HUES64 (cell line): ENCODE results near the gene PAPPA.

Experiments used
- H3K27ac ChIP-seq: 2 replicates; pipeline ENCODE4 v1.7.0; 2013; ENCODE audit warnings: low read depth, low read length, inconsistent platforms
- H3K27me3 ChIP-seq: 2 replicates; pipeline ENCODE4 v1.6.1; 2013; ENCODE audit warnings: mild to moderate bottlenecking, low read length; ENCODE audit not compliant: insufficient read depth
- H3K36me3 ChIP-seq: 2 replicates; pipeline ENCODE4 v1.6.1; 2013; ENCODE audit warnings: mild to moderate bottlenecking, low read length; ENCODE audit not compliant: insufficient read depth
- H3K4me1 ChIP-seq: 2 replicates; pipeline ENCODE4 v1.6.1; 2013; ENCODE audit warnings: mild to moderate bottlenecking, low read length, moderate library complexity; ENCODE audit not compliant: insufficient read depth
- H3K4me3 ChIP-seq: 2 replicates; pipeline ENCODE4 v1.5.1; 2013; ENCODE audit warnings: mild to moderate bottlenecking, low read length, moderate library complexity
- H3K9ac ChIP-seq: 2 replicates; pipeline ENCODE4 v1.6.1; 2013; ENCODE audit warnings: mild to moderate bottlenecking, low read depth, low read length
- H3K9me3 ChIP-seq: 2 replicates; pipeline ENCODE4 v1.6.1; 2013; ENCODE audit warnings: low read depth, low read length; ENCODE audit not compliant: insufficient read depth
- WGBS: fragments of 150-250, 120-280 bp; methylation state at CpG from one replicate; pipeline ENCODE4 v1.1.7; 2013; ENCODE audit warnings: missing lambda C conversion rate; 5-methylcytosine and 5-hydroxymethylcytosine counted together

PAPPA gene

DNA sequence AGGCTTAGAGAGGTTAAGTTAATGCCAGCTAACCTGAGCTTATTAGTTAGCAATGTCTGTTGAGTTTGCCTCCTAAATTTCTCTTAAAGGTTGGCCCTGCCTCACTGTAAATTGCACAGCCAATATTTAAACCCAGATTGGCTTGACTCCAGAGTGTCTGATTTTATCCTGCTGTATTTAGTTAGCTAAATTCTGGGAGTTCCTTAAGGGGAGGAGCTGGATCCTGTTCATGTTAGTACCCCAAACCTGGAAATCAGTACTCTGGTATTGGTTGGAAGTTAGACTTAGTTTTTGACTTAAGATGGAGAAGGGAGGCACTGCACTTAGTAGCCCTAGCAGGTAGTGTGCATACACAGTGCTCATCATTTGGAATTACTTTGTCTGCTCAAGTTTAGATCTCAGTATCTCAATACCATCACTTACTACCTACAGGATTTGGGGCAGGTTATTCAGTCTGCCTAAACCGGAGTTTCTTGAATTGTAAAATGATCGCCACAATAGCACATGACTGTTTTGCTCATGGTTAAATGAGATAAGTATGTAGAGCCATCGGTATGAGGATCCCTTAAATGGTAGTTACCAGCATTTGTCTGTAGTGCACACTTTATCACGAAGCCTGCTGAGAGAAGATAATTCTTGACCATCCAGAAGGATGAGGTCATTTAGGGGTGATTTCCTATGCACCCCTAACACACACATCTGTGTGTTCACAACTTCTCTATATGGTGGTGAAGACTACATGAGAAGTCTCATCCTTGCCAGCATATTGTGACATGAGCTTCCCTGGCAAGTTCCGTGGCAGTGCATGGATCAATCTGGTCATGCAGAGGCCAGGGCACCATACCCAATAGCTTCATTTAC, 268.8 kb downstream of the PAPPA start:
- Histone ChIP-seq H3K4me1 (no peaks in the 10 kb centered on the region), H3K36me3 (no peaks in the 10 kb centered on the region), H3K9me3 (no peaks in the 10 kb centered on the region), H3K27ac (no peak overlapping the region), H3K9ac (no peak overlapping the region), H3K4me3 (no peak overlapping the region), H3K27me3 (no peaks in the 10 kb centered on the region)
- 97% methylated on average over 5 of the region's 5 CpGs for WGBS

DNA sequence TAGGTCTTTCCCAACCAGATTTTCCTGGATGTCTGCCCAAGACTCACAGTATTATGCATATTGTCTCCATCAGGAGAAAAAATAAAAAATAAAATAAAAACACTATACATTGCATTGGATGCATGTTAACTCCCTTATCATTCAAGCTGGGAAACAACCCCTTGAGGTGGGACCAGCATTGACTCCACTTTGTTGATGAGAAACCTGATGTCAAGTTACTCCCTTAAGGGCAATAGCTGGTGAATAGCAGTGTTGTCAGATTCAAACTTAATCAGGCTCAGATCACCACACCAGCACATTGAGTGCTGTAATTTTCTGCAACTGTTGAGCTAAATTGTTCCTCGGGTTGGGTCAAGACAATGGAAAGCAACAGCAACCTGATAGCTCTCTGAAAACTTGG, 269.6 kb downstream of the PAPPA start:
- no peaks in the 10 kb centered on the region for H3K36me3 ChIP-seq
- H3K27me3 ChIP-seq: no peaks in the 10 kb centered on the region
- H3K4me3 ChIP-seq: no peak overlapping the region
- no peaks in the 10 kb centered on the region for H3K9me3 ChIP-seq
- no peaks in the 10 kb centered on the region for H3K4me1 ChIP-seq
- no peak overlapping the region for H3K9ac ChIP-seq
- 91% methylated on average over 1 of the region's 1 CpG for WGBS
- no peak overlapping the region for H3K27ac ChIP-seq

DNA sequence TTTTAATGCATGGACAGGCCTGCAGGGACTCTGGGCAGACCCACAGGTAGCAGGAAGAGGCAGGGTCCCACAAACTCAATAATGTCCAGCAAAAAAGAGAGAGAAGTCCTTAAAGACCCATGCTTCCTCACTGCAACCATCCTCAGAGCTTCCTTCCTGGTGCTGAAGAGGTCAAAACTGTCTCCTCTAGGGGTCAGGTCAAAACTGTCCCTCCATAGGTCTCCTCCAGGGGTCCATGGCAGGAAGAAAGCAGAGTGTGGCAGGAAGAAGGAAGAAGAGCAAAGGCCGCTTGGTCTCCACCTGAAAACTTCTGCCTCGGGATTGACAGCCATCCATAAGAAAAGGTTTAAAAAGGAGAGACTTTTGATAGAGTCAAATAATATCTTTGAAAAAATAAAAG, 271.7 kb downstream of the PAPPA start:
- no peaks in the 10 kb centered on the region for H3K9me3 ChIP-seq
- H3K27me3 ChIP-seq: no peaks in the 10 kb centered on the region
- WGBS: 95% methylated on average over 2 of the region's 2 CpGs
- H3K27ac ChIP-seq: no peak overlapping the region
- H3K4me3 ChIP-seq: no peak overlapping the region
- no peaks in the 10 kb centered on the region for H3K4me1 ChIP-seq
- no peaks in the 10 kb centered on the region for H3K36me3 ChIP-seq
- no peak overlapping the region for H3K9ac ChIP-seq

DNA sequence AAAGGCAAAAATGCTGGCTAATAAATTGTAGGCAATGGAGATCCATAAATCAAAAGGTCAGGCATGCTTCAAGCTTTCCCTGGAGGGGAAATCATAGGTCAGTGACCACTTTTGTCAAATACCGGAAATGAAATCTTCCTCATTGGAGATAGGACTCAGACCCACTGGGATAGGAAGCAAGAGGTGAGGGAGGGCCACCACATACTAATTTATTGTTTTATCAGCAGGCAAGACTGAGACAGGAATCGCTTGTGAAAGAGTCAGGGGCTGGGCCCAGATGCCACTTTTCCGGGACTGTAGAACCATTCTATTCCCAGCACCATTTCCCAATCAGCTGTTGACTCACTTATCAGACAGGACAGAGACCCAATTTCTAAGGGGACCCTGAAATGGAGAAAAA, 277.3 kb downstream of the PAPPA start:
- H3K4me1 ChIP-seq: no peaks in the 10 kb centered on the region
- no peak overlapping the region for H3K4me3 ChIP-seq
- H3K9me3 ChIP-seq: no peaks in the 10 kb centered on the region
- no peak overlapping the region for H3K27ac ChIP-seq
- no peaks in the 10 kb centered on the region for H3K27me3 ChIP-seq
- no peak overlapping the region for H3K9ac ChIP-seq
- H3K36me3 ChIP-seq: no peaks in the 10 kb centered on the region
- 98% methylated on average over 3 of the region's 3 CpGs for WGBS

DNA sequence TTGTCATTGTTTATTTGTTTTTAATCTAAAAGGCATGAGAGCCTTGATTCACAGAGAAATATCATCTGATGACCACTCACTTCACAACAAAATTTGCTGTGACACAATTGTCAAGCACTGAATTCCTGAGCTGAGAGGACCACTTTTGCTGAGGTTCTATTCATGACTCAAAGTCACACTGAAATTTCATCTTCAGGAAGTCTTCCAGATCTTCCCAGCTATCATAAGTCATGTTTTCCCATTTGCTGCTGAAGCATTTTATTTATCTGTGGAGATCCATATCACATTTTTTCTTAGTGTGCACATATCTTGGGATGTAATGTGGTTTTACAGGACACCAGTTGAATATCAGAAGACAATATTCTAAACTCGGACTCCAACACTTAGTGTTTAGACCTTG, 278.5 kb downstream of the PAPPA start:
- WGBS: no CpG with 5 or more reads among the region's 1 CpG
- Histone ChIP-seq H3K4me3 (no peak overlapping the region), H3K4me1 (no peaks in the 10 kb centered on the region), H3K27me3 (no peaks in the 10 kb centered on the region), H3K9ac (no peak overlapping the region), H3K27ac (no peak overlapping the region), H3K36me3 (no peaks in the 10 kb centered on the region), H3K9me3 (no peaks in the 10 kb centered on the region)

DNA sequence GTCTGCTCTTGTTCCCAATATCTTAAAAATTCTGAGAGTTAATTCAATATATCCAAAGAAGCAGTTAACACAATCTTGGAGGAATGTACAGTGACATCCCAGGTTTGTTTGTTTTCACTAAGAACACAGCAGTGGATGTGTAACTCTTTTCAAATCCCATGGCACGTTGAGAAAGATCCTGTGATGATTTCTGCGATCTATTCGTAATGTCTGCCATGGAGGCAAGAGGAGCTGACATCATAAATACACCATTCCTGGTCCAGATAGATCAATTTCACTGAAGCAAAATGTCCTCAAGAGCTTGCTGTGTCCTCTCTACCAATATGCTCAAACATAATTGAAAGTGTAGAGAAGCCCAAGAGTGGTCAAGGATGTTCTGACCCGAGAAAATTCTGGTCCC, 280.7 kb downstream of the PAPPA start:
- no peak overlapping the region for H3K4me3 ChIP-seq
- H3K9me3 ChIP-seq: no peaks in the 10 kb centered on the region
- H3K4me1 ChIP-seq: no peaks in the 10 kb centered on the region
- no peaks in the 10 kb centered on the region for H3K36me3 ChIP-seq
- H3K9ac ChIP-seq: no peak overlapping the region
- H3K27me3 ChIP-seq: no peaks in the 10 kb centered on the region
- 92% methylated on average over 4 of the region's 4 CpGs for WGBS
- no peak overlapping the region for H3K27ac ChIP-seq

DNA sequence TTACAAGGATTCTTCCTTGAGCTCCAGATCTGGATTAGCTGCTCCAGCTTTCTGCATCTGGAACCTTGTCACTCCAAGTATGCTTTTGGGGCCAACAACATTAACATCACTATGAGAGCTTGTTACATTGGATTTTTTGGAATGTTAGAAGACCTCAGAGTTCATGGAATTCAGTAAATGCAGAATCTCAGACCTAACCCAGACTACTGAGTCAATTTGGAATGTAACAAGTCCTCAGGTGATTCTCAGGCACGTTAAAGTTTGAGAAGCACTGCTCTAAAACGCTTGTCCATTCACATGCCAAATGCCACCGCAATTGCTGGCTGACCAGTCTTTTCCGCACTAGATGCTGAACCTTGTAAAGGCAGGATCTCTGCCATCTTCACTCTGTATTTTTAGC, 282.1 kb downstream of the PAPPA start:
- H3K9me3 ChIP-seq: no peaks in the 10 kb centered on the region
- no peaks in the 10 kb centered on the region for H3K27me3 ChIP-seq
- H3K27ac ChIP-seq: no peak overlapping the region
- H3K36me3 ChIP-seq: no peaks in the 10 kb centered on the region
- no peak overlapping the region for H3K4me3 ChIP-seq
- no peaks in the 10 kb centered on the region for H3K4me1 ChIP-seq
- 82% methylated on average over 4 of the region's 4 CpGs for WGBS
- no peak overlapping the region for H3K9ac ChIP-seq

DNA sequence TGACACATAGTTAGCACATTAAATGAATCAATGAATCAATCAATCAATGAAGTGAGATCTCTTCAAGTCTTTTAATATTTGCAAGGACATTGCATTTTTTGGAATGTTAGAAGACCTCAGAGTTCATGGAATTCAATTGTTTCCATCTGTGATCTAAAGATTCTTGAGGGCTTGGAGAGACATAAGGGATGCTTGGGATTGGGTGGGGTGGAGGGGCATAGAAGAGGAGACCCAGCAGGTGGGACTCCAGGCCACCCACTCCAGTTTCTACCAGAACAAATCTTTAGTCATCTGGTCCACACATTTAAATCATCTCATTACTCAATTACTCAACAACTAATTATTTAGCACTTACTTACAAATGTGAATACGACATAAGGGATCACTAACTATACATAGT, 282.5 kb downstream of the PAPPA start:
- WGBS: no CpG with 5 or more reads among the region's 1 CpG
- Histone ChIP-seq H3K4me1 (no peaks in the 10 kb centered on the region), H3K9ac (no peak overlapping the region), H3K27me3 (no peaks in the 10 kb centered on the region), H3K27ac (no peak overlapping the region), H3K9me3 (no peaks in the 10 kb centered on the region), H3K4me3 (no peak overlapping the region), H3K36me3 (no peaks in the 10 kb centered on the region)

DNA sequence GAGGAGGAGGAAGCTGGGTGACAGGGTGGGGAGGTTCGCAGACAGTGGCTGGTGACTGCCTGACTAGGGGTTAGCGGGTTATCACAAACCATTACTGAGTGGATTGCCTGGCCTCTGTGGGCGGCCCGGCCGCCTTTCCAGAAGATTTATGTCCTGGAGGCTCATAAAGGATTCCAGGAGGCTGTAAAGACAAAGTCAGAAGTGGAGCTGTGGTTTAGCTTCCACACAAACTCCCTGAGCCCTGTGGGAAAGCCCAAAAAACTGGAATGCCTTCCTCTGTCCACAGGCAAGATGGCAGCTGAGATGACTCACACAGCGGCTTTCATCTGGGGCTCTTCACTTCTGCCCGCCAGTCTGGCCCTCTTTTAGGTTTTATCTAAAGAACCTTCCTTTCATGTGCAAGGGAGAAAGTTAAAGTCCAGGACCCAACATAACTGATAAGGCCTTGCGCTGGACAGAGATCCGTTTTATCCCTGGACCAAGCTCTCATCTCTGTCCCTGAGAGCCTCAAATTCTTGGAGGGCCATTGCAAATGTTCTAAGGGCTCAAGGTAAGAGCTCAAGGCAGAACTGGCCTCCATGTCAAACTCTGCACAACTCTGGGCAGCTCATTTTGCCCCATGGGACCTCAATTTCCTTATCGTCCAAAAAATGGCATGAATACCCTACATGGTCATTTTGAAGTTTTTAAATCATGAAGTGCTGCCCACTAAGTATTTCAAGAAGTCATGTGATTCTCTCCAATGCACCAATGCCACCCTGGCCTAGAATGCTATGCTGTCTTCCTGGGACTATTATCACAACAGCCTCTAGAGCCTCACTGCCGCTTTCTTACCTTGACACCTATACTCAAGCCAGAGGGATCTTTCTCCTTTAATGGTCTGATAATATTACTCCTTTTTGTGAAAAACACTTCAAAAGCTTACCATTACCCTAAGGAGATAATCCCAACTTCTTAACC, 284.1 kb downstream of the PAPPA start:
- H3K27ac ChIP-seq: no peak overlapping the region
- no peaks in the 10 kb centered on the region for H3K36me3 ChIP-seq
- H3K27me3 ChIP-seq: no peaks in the 10 kb centered on the region
- no peaks in the 10 kb centered on the region for H3K4me1 ChIP-seq
- WGBS: 88% methylated on average over 11 of the region's 11 CpGs
- H3K4me3 ChIP-seq: no peak overlapping the region
- no peaks in the 10 kb centered on the region for H3K9me3 ChIP-seq
- no peak overlapping the region for H3K9ac ChIP-seq

DNA sequence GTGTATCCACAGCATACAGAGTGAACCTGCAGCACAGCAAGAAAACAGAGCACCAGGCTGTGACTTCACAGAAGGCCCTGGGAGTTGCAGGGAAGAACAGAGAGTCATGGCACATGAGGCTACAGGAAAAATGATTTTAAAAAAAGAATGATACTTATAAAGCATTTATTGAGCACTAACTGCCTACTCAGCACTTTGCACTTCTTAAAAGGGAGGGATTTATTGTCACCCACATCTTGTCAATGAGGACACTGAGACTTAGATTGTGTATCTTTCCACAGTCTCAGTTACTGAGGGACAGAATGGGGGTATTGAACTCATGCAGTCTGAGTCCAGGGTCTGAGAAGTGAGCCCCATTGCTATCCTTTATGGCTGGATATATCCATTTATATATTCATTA, 288.9 kb downstream of the PAPPA start:
- Histone ChIP-seq H3K4me3 (no peak overlapping the region), H3K9ac (no peak overlapping the region), H3K27ac (no peak overlapping the region), H3K9me3 (no peaks in the 10 kb centered on the region), H3K27me3 (no peaks in the 10 kb centered on the region), H3K36me3 (no peaks in the 10 kb centered on the region), H3K4me1 (no peaks in the 10 kb centered on the region)

DNA sequence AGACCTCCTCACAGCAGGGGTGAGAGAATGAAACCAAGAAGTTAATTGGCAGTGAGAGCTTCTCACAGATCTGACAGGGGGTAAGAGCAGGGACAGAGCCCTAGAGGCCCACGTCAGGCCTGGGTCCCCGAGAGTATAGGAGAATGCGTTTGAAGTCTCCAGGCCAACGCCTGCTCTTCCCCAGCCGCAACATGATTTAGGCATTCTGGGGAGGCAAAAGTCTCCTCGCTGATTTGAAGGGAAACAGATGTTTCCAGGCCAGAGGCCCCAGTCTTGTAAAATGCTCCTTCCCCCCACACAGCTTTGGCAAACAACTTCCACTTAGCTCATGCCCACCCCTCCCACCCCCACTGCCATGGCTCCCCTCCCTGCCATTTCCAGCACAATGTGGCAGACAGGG, 294.3 kb downstream of the PAPPA start:
- no peak overlapping the region for H3K4me3 ChIP-seq
- H3K9me3 ChIP-seq: no peaks in the 10 kb centered on the region
- no peak overlapping the region for H3K27ac ChIP-seq
- no peak overlapping the region for H3K9ac ChIP-seq
- 83% methylated on average over 6 of the region's 6 CpGs for WGBS
- H3K36me3 ChIP-seq: no peaks in the 10 kb centered on the region
- H3K4me1 ChIP-seq: peaks cover 3% of the 10 kb centered on the region; the same call in 1 of the 2 replicates
- no peaks in the 10 kb centered on the region for H3K27me3 ChIP-seq
